ENCODE data around the gene SOX9.

- TF ChIP-seq, protein P1, sequence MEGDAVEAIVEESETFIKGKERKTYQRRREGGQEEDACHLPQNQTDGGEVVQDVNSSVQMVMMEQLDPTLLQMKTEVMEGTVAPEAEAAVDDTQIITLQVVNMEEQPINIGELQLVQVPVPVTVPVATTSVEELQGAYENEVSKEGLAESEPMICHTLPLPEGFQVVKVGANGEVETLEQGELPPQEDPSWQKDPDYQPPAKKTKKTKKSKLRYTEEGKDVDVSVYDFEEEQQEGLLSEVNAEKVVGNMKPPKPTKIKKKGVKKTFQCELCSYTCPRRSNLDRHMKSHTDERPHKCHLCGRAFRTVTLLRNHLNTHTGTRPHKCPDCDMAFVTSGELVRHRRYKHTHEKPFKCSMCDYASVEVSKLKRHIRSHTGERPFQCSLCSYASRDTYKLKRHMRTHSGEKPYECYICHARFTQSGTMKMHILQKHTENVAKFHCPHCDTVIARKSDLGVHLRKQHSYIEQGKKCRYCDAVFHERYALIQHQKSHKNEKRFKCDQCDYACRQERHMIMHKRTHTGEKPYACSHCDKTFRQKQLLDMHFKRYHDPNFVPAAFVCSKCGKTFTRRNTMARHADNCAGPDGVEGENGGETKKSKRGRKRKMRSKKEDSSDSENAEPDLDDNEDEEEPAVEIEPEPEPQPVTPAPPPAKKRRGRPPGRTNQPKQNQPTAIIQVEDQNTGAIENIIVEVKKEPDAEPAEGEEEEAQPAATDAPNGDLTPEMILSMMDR (IDR thresholded peaks at IDR 0.05; ENCODE audit: insufficient read depth, low read length, poor library complexity, severe bottlenecking), result no peak
- TF ChIP-seq EZH2phosphoT487 (conservative IDR thresholded peaks at IDR 0.05; ENCODE audit: low read length), result no peak
Measured at GRCh38 chr17:72171703-72172667, 51.2 kb downstream of the SOX9 start.
